Measurements from ENCODE around the gene CHGA.

CHGA gene

GRCh38 chr14:92892589-92892988 lies 30.4 kb upstream of the CHGA start:
- H3K4me3 ChIP-seq (ENCODE audit: low read depth, low read length), result no peak overlapping the region
- in situ Hi-C loops (cut with HindIII; ENCODE audit: low sequenced_read_pairs), result no loop called here
- TF ChIP-seq CTCF (IDR thresholded peaks at IDR 0.05; ENCODE audit: low read depth, low read length, missing control alignments), result no peak
- DNase-seq (ENCODE audit: low read depth), result no peak

- no peak for TF ChIP-seq CTCF (IDR thresholded peaks at IDR 0.05; ENCODE audit: low read depth, low read length, missing control alignments)
- no peak for DNase-seq (ENCODE audit: low read depth)
- in situ Hi-C loops (cut with HindIII; ENCODE audit: low sequenced_read_pairs), result no loop called here
- no peak overlapping the region for H3K4me3 ChIP-seq (ENCODE audit: low read depth, low read length)
Measured at GRCh38 chr14:92895352-92895878, 27.5 kb upstream of the CHGA start.

- TF ChIP-seq CTCF (IDR thresholded peaks at IDR 0.05; ENCODE audit: low read depth, low read length, missing control alignments), result no peak
- DNase-seq (ENCODE audit: low read depth), result no peak
- in situ Hi-C loops (cut with HindIII; ENCODE audit: low sequenced_read_pairs), result no loop called here
- no peak overlapping the region for H3K4me3 ChIP-seq (ENCODE audit: low read depth, low read length)
Measured at GRCh38 chr14:92897922-92898565, 24.9 kb upstream of the CHGA start.

GRCh38 chr14:92898566-92899131 lies 24.3 kb upstream of the CHGA start:
- no peak overlapping the region for H3K4me3 ChIP-seq (ENCODE audit: low read depth, low read length)
- in situ Hi-C loops (cut with HindIII; ENCODE audit: low sequenced_read_pairs), result no loop called here
- DNase-seq (ENCODE audit: low read depth), result no peak
- no peak for TF ChIP-seq CTCF (IDR thresholded peaks at IDR 0.05; ENCODE audit: low read depth, low read length, missing control alignments)

GRCh38 chr14:92900660-92901059 lies 22.3 kb upstream of the CHGA start:
- no peak for TF ChIP-seq CTCF (IDR thresholded peaks at IDR 0.05; ENCODE audit: low read depth, low read length, missing control alignments)
- no peak for DNase-seq (ENCODE audit: low read depth)
- H3K4me3 ChIP-seq (ENCODE audit: low read depth, low read length), result no peak overlapping the region
- in situ Hi-C loops (cut with HindIII; ENCODE audit: low sequenced_read_pairs), result no loop called here

- TF ChIP-seq CTCF (IDR thresholded peaks at IDR 0.05; ENCODE audit: low read depth, low read length, missing control alignments), result no peak
- DNase-seq (ENCODE audit: low read depth), result no peak
- no peak overlapping the region for H3K4me3 ChIP-seq (ENCODE audit: low read depth, low read length)
- in situ Hi-C loops (cut with HindIII; ENCODE audit: low sequenced_read_pairs), result no loop called here
Measured at GRCh38 chr14:92902191-92902590, 20.8 kb upstream of the CHGA start.
